ENCODE data around the gene HMMR. TPM values are rescaled to one million over a fixed set of nuclear protein-coding genes. Genes with fewer than 3 reads are reported as not detected.
A peak's percentile ranks its signal among the peaks of the same experiment; 100 is the strongest.
"Not testable (repeated sequence)": the region's sequence is repeated elsewhere in the genome, so short reads cannot be mapped to it uniquely, and the experiment has no call there.

HMMR gene
- polyA plus RNA-seq, 1 donor, result 10.0 TPM

- no CpG with 5 or more reads among the region's 51 CpGs for WGBS (ENCODE audit: insufficient coverage, low lambda C conversion rate)
- peak; percentile 95 to 99 for DNase-seq
- Histone ChIP-seq H3K27ac (ENCODE audit: low read length) (peak within 1 kb of the TSS; percentile 97), H3K4me3 (ENCODE audit: low read length) (peak within 1 kb of the TSS; percentile 95), H3K27me3 (ENCODE audit: control insufficient read depth, insufficient read depth, low read length) (no peaks in the 10 kb centered on the region), H3K9me3 (ENCODE audit: control insufficient read depth, low read depth, low read length) (no peaks in the 10 kb centered on the region), H3K4me1 (ENCODE audit: control insufficient read depth, insufficient read depth, low read length) (peaks cover 20% of the 10 kb centered on the region), H3K36me3 (ENCODE audit: control insufficient read depth, insufficient read depth, low read length) (peaks cover 13% of the 10 kb centered on the region)
Observed at GRCh38 chr5:163437309-163438182, 22.9 kb upstream of the HMMR start, which contains the start of gene CCNG1. Gene CCNG1, plus strand, starts transcription at chr5:163437595. Its CDS starts 1,662 bp downstream, at chr5:163439257.

GRCh38 chr5:163439092-163439425, 21.4 kb upstream of the HMMR start:
- no CpG with 5 or more reads among the region's 2 CpGs for WGBS (ENCODE audit: insufficient coverage, low lambda C conversion rate)
- Histone ChIP-seq H3K36me3 (ENCODE audit: control insufficient read depth, insufficient read depth, low read length) (peaks cover 23% of the 10 kb centered on the region), H3K4me3 (ENCODE audit: low read length) (peak overlapping the region; percentile 95), H3K4me1 (ENCODE audit: control insufficient read depth, insufficient read depth, low read length) (peaks cover 17% of the 10 kb centered on the region), H3K27me3 (ENCODE audit: control insufficient read depth, insufficient read depth, low read length) (no peaks in the 10 kb centered on the region), H3K9me3 (ENCODE audit: control insufficient read depth, low read depth, low read length) (no peaks in the 10 kb centered on the region), H3K27ac (ENCODE audit: low read length) (peak overlapping the region; percentile 97)
- DNase-seq, result peak; percentile 37 to 70

DNA sequence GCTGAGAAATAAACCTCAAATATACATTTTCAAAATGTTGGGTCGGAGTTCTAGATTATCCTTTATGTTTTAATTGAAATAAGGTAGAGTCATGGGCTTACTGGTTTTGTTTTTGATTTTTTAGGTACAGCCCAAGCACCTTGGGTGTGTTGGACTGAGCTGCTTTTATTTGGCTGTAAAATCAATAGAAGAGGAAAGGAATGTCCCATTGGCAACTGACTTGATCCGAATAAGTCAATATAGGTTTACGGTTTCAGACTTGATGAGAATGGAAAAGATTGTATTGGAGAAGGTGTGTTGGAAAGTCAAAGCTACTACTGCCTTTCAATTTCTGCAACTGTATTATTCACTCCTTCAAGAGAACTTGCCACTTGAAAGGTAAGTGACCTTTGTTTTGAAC, 19.5 kb upstream of the HMMR start:
- Histone ChIP-seq H3K27me3 (ENCODE audit: control insufficient read depth, insufficient read depth, low read length) (no peaks in the 10 kb centered on the region), H3K4me3 (ENCODE audit: low read length) (no peak overlapping the region), H3K9me3 (ENCODE audit: control insufficient read depth, low read depth, low read length) (no peaks in the 10 kb centered on the region), H3K4me1 (ENCODE audit: control insufficient read depth, insufficient read depth, low read length) (peaks cover 8% of the 10 kb centered on the region), H3K27ac (ENCODE audit: low read length) (no peak overlapping the region), H3K36me3 (ENCODE audit: control insufficient read depth, insufficient read depth, low read length) (peaks cover 34% of the 10 kb centered on the region)
- no peak for DNase-seq
- WGBS (ENCODE audit: insufficient coverage, low lambda C conversion rate), result 100% methylated on average over 1 of the region's 3 CpGs

GRCh38 chr5:163444526-163444925, 15.9 kb upstream of the HMMR start:
- H3K4me1 ChIP-seq (ENCODE audit: control insufficient read depth, insufficient read depth, low read length), result peaks cover 2% of the 10 kb centered on the region
- no CpG with 5 or more reads among the region's 1 CpG for WGBS (ENCODE audit: insufficient coverage, low lambda C conversion rate)
- no peak overlapping the region for H3K27ac ChIP-seq (ENCODE audit: low read length)
- no peaks in the 10 kb centered on the region for H3K27me3 ChIP-seq (ENCODE audit: control insufficient read depth, insufficient read depth, low read length)
- H3K4me3 ChIP-seq (ENCODE audit: low read length), result no peak overlapping the region
- H3K9me3 ChIP-seq (ENCODE audit: control insufficient read depth, low read depth, low read length), result no peaks in the 10 kb centered on the region
- no peak for DNase-seq
- peaks cover 50% of the 10 kb centered on the region for H3K36me3 ChIP-seq (ENCODE audit: control insufficient read depth, insufficient read depth, low read length)

DNA sequence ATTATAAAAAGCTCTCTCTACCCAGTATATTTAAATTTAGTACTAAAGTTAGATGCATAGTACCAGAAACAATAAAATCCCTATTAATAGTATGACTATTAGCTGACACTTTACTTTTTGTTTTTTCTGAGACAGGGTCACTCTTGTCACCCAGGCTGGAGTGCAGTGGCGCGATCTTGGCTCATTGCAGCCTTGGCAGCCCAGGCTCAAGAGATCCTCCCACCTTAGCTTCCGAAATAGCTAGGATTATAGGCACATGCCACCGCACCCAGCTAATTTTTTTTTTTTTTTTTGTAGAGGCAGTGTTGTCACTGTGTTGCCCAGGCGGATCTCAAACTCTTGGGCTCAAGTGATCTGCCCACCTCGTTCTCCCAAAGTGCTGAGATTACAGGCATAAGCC, 15.1 kb upstream of the HMMR start:
- DNase-seq, result no peak
- no peak overlapping the region for H3K4me3 ChIP-seq (ENCODE audit: low read length)
- WGBS (ENCODE audit: insufficient coverage, low lambda C conversion rate), result no CpG with 5 or more reads among the region's 6 CpGs
- peaks cover 2% of the 10 kb centered on the region for H3K4me1 ChIP-seq (ENCODE audit: control insufficient read depth, insufficient read depth, low read length)
- H3K9me3 ChIP-seq (ENCODE audit: control insufficient read depth, low read depth, low read length), result no peaks in the 10 kb centered on the region
- H3K36me3 ChIP-seq (ENCODE audit: control insufficient read depth, insufficient read depth, low read length), result peaks cover 52% of the 10 kb centered on the region
- no peak overlapping the region for H3K27ac ChIP-seq (ENCODE audit: low read length)
- no peaks in the 10 kb centered on the region for H3K27me3 ChIP-seq (ENCODE audit: control insufficient read depth, insufficient read depth, low read length)

DNA sequence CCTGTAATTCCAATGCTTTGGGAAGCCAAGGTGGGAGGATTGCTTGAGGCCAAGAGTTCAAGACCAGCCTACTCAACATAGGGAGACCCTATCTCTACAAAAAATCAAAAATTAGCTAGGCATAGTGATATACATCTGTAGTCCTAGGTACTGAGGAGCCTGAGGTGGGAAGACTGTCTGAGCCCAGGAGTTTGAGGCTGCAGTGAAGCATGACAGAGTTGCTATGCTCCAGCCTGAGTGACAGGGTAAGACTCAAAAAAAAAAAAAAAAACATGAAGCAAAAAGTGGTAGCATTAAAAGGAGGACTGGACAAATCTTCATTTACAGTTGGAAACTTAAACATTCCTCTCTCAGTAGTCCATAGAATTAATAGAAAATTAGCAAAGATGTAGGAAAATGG, 13.2 kb upstream of the HMMR start:
- DNase-seq, result no peak
- H3K4me1 ChIP-seq (ENCODE audit: control insufficient read depth, insufficient read depth, low read length), result no peaks in the 10 kb centered on the region
- H3K27ac ChIP-seq (ENCODE audit: low read length), result no peak overlapping the region
- H3K27me3 ChIP-seq (ENCODE audit: control insufficient read depth, insufficient read depth, low read length), result no peaks in the 10 kb centered on the region
- H3K36me3 ChIP-seq (ENCODE audit: control insufficient read depth, insufficient read depth, low read length), result peaks cover 51% of the 10 kb centered on the region
- H3K4me3 ChIP-seq (ENCODE audit: low read length), result no peak overlapping the region
- no peaks in the 10 kb centered on the region for H3K9me3 ChIP-seq (ENCODE audit: control insufficient read depth, low read depth, low read length)

DNA sequence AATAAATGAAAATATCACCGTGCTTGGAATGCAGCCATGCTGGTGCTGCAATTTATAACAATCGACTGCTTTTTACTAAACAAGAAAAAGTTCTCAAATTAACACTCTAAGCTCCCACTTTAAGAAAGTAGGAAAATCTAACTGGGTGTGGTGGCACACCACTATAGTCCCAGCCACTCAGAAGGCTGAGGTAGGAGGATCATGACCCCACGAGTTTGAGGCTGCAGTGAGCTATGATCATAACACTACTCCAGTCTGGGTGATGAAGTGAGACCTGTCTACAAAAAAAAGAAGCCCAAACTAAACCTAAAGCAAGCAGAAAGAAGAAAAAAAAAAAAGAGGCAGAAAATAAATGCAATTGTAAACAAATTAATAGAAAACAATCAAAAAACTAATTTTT, 12.6 kb upstream of the HMMR start:
- Histone ChIP-seq H3K4me1 (ENCODE audit: control insufficient read depth, insufficient read depth, low read length) (no peaks in the 10 kb centered on the region), H3K27ac (ENCODE audit: low read length) (no peak overlapping the region), H3K27me3 (ENCODE audit: control insufficient read depth, insufficient read depth, low read length) (no peaks in the 10 kb centered on the region), H3K4me3 (ENCODE audit: low read length) (no peak overlapping the region), H3K9me3 (ENCODE audit: control insufficient read depth, low read depth, low read length) (no peaks in the 10 kb centered on the region), H3K36me3 (ENCODE audit: control insufficient read depth, insufficient read depth, low read length) (peaks cover 45% of the 10 kb centered on the region)
- DNase-seq, result no peak
- no CpG with 5 or more reads among the region's 3 CpGs for WGBS (ENCODE audit: insufficient coverage, low lambda C conversion rate)

GRCh38 chr5:163448491-163448890, 11.9 kb upstream of the HMMR start:
- Histone ChIP-seq H3K36me3 (ENCODE audit: control insufficient read depth, insufficient read depth, low read length) (peaks cover 42% of the 10 kb centered on the region), H3K27me3 (ENCODE audit: control insufficient read depth, insufficient read depth, low read length) (no peaks in the 10 kb centered on the region), H3K9me3 (ENCODE audit: control insufficient read depth, low read depth, low read length) (no peaks in the 10 kb centered on the region), H3K4me1 (ENCODE audit: control insufficient read depth, insufficient read depth, low read length) (no peaks in the 10 kb centered on the region), H3K4me3 (ENCODE audit: low read length) (no peak overlapping the region), H3K27ac (ENCODE audit: low read length) (no peak overlapping the region)
- no peak for DNase-seq

GRCh38 chr5:163451489-163451888, 8.9 kb upstream of the HMMR start:
- Histone ChIP-seq H3K36me3 (ENCODE audit: control insufficient read depth, insufficient read depth, low read length) (peaks cover 37% of the 10 kb centered on the region), H3K4me1 (ENCODE audit: control insufficient read depth, insufficient read depth, low read length) (no peaks in the 10 kb centered on the region), H3K4me3 (ENCODE audit: low read length) (no peak overlapping the region), H3K27me3 (ENCODE audit: control insufficient read depth, insufficient read depth, low read length) (no peaks in the 10 kb centered on the region), H3K27ac (ENCODE audit: low read length) (no peak overlapping the region), H3K9me3 (ENCODE audit: control insufficient read depth, low read depth, low read length) (no peaks in the 10 kb centered on the region)
- WGBS (ENCODE audit: insufficient coverage, low lambda C conversion rate), result 100% methylated on average over 1 of the region's 8 CpGs
- no peak for DNase-seq

DNA sequence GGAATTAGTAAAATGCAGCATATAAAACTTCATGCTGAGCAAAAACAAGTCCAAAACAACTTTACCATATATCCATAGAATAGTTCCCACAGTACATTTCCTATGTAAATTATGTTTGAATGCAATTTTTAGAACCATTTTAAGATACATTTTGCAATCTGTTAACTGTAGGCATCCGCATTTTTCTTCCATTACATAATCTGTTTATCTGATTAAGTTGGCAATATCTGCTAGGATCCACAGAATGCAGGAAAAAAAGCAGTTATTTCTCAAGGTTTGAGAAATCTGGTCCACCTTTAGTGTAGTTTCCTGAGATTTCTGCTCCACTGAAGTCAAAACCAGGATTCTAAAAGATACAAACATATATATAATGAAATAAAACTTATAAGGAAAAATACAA, 6.7 kb upstream of the HMMR start:
- H3K4me1 ChIP-seq (ENCODE audit: control insufficient read depth, insufficient read depth, low read length), result peaks cover 2% of the 10 kb centered on the region
- H3K9me3 ChIP-seq (ENCODE audit: control insufficient read depth, low read depth, low read length), result no peaks in the 10 kb centered on the region
- H3K27me3 ChIP-seq (ENCODE audit: control insufficient read depth, insufficient read depth, low read length), result no peaks in the 10 kb centered on the region
- no peak overlapping the region for H3K27ac ChIP-seq (ENCODE audit: low read length)
- 100% methylated on average over 1 of the region's 1 CpG for WGBS (ENCODE audit: insufficient coverage, low lambda C conversion rate)
- H3K4me3 ChIP-seq (ENCODE audit: low read length), result no peak overlapping the region
- peaks cover 25% of the 10 kb centered on the region for H3K36me3 ChIP-seq (ENCODE audit: control insufficient read depth, insufficient read depth, low read length)
- DNase-seq, result no peak

DNA sequence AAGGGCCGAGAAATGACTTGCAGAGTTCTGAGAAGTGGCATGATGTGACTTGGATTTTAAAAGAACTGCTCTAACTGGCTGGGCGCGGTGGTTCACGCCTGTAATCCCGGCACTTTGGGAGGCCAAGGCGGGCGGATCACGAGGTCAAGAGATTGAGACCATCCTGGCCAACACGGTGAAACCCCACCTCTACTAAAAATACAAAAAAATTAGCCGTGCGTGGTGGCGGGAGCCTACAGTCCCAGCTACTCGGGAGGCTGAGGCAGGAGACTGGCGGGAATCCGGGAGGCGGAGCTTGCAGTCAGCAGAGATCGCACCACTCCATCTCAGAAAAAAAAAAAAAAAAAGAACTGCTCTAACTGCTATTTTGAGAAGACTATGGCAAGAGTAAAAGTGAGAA, 5.0 kb upstream of the HMMR start:
- H3K9me3 ChIP-seq (ENCODE audit: control insufficient read depth, low read depth, low read length); H3K27ac ChIP-seq (ENCODE audit: low read length); H3K4me3 ChIP-seq (ENCODE audit: low read length); H3K27me3 ChIP-seq (ENCODE audit: control insufficient read depth, insufficient read depth, low read length); DNase-seq; H3K4me1 ChIP-seq (ENCODE audit: control insufficient read depth, insufficient read depth, low read length): not testable (repeated sequence)
- peaks cover 22% of the 10 kb centered on the region for H3K36me3 ChIP-seq (ENCODE audit: control insufficient read depth, insufficient read depth, low read length)
- 89% methylated on average over 3 of the region's 17 CpGs for WGBS (ENCODE audit: insufficient coverage, low lambda C conversion rate)
